Measurements from ENCODE around the gene SRMS. TPM values are rescaled to one million over a fixed set of nuclear protein-coding genes. Genes with fewer than 3 reads are reported as not detected.

SRMS gene
- total RNA-seq, 2 experiments from 2014 or later: 0.42 TPM; not detected in 1

- POLR2A ChIA-PET: no interaction called here
- H3K4me2 ChIP-seq (ENCODE audit: low read length): no peak overlapping the region; the same call in 1 of the 2 replicates
- no peak overlapping the region for H3K27ac ChIP-seq (ENCODE audit: low read depth, low read length, poor library complexity, severe bottlenecking)
- DNase-seq (ENCODE audit: low spot score): no peak
- no peaks in the 10 kb centered on the region for H4K20me1 ChIP-seq (ENCODE audit: insufficient read depth, low read length)
- H3K4me1 ChIP-seq (ENCODE audit: insufficient read depth, low read length, poor library complexity, severe bottlenecking): peaks cover 14% of the 10 kb centered on the region
- H3K79me2 ChIP-seq (ENCODE audit: insufficient read depth, low read depth, low read length): no peaks in the 10 kb centered on the region
- H3K9me3 ChIP-seq (ENCODE audit: low read length): no peaks in the 10 kb centered on the region
- H3K9me2 ChIP-seq (ENCODE audit: insufficient read depth, low read length): no peaks in the 10 kb centered on the region
- intact Hi-C loops (cut with micrococcal nuclease; ENCODE audit: unreplicated experiment): no loop called here
- no peaks in the 10 kb centered on the region for H3K36me3 ChIP-seq (ENCODE audit: insufficient read depth, low read length)
- CTCF ChIA-PET (ENCODE audit: unreplicated experiment): no interaction called here
- no peak overlapping the region for H3K4me3 ChIP-seq (ENCODE audit: low read depth, low read length, poor library complexity, severe bottlenecking)
- BruUV-seq (replicated peaks): no TSS peak
- H2AFZ ChIP-seq (ENCODE audit: low read length): no peak overlapping the region
- TF ChIP-seq CTCF (conservative IDR thresholded peaks at IDR 0.05; ENCODE audit: low read length) (no peak), EZH2phosphoT487 (IDR thresholded peaks at IDR 0.05; ENCODE audit: borderline replicate concordance, low read depth, low read length) (no peak)
Observed at GRCh38 chr20:63499338-63499969, 48.1 kb downstream of the SRMS start.

- Histone ChIP-seq H3K4me3 (ENCODE audit: low read depth, low read length, poor library complexity, severe bottlenecking) (peak within 1 kb of the TSS; percentile 33), H2AFZ (ENCODE audit: low read length) (no peak within 1 kb of the TSS)
- CTCF ChIA-PET (ENCODE audit: unreplicated experiment): no interaction called here
Observed at GRCh38 chr20:63498960-63499337, 48.6 kb downstream of the SRMS start, which contains the start of gene EEF1A2. Gene EEF1A2, minus strand, starts transcription at chr20:63499083. Its CDS starts 1,320 bp downstream, at chr20:63497763.

More at GRCh38 chr20:63498960-63499337, 48.6 kb downstream of the SRMS start, which contains the start of gene EEF1A2:
- intact Hi-C loops (cut with micrococcal nuclease; ENCODE audit: unreplicated experiment): no loop called here
- no peak within 1 kb of the TSS for H3K27ac ChIP-seq (ENCODE audit: low read depth, low read length, poor library complexity, severe bottlenecking)
- H4K20me1 ChIP-seq (ENCODE audit: insufficient read depth, low read length): no peaks in the 10 kb centered on the region
- DNase-seq (ENCODE audit: low spot score): peak; percentile 37
- no peaks in the 10 kb centered on the region for H3K79me2 ChIP-seq (ENCODE audit: insufficient read depth, low read depth, low read length)
- no TSS peak for BruUV-seq (replicated peaks)
- no peak for TF ChIP-seq CTCF (conservative IDR thresholded peaks at IDR 0.05; ENCODE audit: low read length)
- no peak for TF ChIP-seq EZH2phosphoT487 (IDR thresholded peaks at IDR 0.05; ENCODE audit: borderline replicate concordance, low read depth, low read length)
- peak within 1 kb of the TSS; percentile 40; the same call in 1 of the 2 replicates for H3K4me2 ChIP-seq (ENCODE audit: low read length)
- POLR2A ChIA-PET: no interaction called here
- H3K36me3 ChIP-seq (ENCODE audit: insufficient read depth, low read length): no peaks in the 10 kb centered on the region
- H3K9me3 ChIP-seq (ENCODE audit: low read length): no peaks in the 10 kb centered on the region
- peaks cover 14% of the 10 kb centered on the region for H3K4me1 ChIP-seq (ENCODE audit: insufficient read depth, low read length, poor library complexity, severe bottlenecking)
- H3K9me2 ChIP-seq (ENCODE audit: insufficient read depth, low read length): no peaks in the 10 kb centered on the region

Measured in OCI-LY7 (cell line).